Measurements from ENCODE around the gene SEMA6C.

The SEMA6C gene

DNA sequence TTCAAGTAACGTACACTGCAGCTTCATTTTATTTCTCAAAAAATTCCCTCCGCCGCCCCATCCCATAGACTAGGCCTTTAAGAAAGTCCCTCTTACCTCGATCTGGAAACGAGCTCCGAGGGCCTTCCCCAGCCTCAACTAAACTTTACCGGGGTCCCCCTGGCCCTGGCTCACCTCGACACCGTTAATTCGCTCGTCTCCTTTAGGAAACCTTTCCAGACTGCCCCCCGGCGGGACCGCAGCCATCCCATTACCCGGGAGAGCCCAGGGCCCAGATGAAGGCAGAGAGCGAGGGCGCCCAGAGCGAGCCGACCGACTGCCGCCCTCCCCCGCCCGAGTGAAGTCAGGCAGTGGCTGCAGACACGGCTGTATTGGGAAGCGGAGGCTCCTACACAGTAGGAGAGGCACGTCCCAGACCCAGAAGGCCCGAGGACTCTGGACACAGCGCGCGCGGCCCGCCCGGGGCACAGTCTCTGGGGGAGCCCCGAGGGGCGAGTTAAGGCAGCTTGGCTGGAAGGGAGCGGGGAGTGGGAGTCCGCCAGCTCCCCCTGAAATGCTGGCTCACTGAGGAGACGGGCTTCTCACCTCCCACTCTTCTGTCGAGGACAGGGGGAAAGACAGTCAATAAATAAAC is 14.6 kb downstream of the SEMA6C start:
- H3K9me3 ChIP-seq (ENCODE audit: insufficient read depth, low read depth, low read length): no peaks in the 10 kb centered on the region
- TF ChIP-seq, protein P1, sequence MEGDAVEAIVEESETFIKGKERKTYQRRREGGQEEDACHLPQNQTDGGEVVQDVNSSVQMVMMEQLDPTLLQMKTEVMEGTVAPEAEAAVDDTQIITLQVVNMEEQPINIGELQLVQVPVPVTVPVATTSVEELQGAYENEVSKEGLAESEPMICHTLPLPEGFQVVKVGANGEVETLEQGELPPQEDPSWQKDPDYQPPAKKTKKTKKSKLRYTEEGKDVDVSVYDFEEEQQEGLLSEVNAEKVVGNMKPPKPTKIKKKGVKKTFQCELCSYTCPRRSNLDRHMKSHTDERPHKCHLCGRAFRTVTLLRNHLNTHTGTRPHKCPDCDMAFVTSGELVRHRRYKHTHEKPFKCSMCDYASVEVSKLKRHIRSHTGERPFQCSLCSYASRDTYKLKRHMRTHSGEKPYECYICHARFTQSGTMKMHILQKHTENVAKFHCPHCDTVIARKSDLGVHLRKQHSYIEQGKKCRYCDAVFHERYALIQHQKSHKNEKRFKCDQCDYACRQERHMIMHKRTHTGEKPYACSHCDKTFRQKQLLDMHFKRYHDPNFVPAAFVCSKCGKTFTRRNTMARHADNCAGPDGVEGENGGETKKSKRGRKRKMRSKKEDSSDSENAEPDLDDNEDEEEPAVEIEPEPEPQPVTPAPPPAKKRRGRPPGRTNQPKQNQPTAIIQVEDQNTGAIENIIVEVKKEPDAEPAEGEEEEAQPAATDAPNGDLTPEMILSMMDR (conservative IDR thresholded peaks at IDR 0.05; ENCODE audit: low read length): no peak
- TF ChIP-seq EZH2phosphoT487 (IDR thresholded peaks at IDR 0.05; ENCODE audit: borderline replicate concordance): no peak
- H3K4me1 ChIP-seq (ENCODE audit: insufficient read depth, low read length, poor library complexity, severe bottlenecking): no peaks in the 10 kb centered on the region
- no peaks in the 10 kb centered on the region for H3K27me3 ChIP-seq (ENCODE audit: insufficient read depth, low read length, poor library complexity, severe bottlenecking)
- no peaks in the 10 kb centered on the region for H4K20me1 ChIP-seq (ENCODE audit: insufficient read depth, low read length, poor library complexity, severe bottlenecking)
- H3F3A ChIP-seq (ENCODE audit: low read depth): no peaks in the 10 kb centered on the region
- H3K4me3 ChIP-seq (ENCODE audit: low read length, poor library complexity, severe bottlenecking): no peak overlapping the region
- no peaks in the 10 kb centered on the region for H3K9me2 ChIP-seq (replicated peaks; ENCODE audit: low read depth, low read length)
- no peak overlapping the region for H3K9ac ChIP-seq (ENCODE audit: low read depth, low read length, poor library complexity, severe bottlenecking)
- no peak overlapping the region for H3K4me2 ChIP-seq (ENCODE audit: low read depth, low read length, poor library complexity, severe bottlenecking)
- no peak overlapping the region for H2AFZ ChIP-seq (ENCODE audit: low read length)
- H3K79me2 ChIP-seq (ENCODE audit: insufficient read depth, low read length): no peaks in the 10 kb centered on the region
- H3K36me3 ChIP-seq (ENCODE audit: insufficient read depth, low read length): no peaks in the 10 kb centered on the region

DNA sequence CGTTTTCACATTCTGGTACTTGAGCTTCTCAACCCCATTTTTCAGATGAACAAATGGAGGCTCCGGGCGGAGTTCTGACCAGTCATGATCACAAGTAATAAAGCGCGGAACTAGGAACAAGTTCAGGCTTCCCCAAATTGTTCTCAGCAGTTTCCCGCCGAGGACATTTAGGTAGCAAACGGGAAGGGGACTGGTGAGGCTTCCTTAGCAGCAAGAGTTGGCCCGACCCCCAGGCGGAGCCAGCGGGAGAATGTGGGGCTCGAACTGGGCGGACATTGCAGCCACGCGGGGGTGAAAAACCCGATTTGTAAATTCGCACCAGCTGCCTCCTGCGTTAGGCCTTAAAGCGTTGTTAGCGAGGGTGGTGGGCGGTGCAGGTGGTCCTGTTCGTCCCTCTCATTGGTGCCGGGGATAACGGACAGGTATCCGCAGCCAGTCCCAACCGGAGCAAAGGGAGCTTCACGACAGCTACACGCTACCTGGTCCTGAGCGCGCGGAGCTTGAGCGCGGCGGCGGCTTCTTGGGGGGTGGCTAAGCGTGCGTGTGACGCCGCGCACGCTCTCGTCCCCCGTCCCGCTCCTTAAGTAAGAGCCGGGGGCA is 15.3 kb downstream of the SEMA6C start:
- H3K4me3 ChIP-seq (ENCODE audit: low read length, poor library complexity, severe bottlenecking): no peak overlapping the region
- H3K9me3 ChIP-seq (ENCODE audit: insufficient read depth, low read depth, low read length): no peaks in the 10 kb centered on the region
- TF ChIP-seq, protein P1 (conservative IDR thresholded peaks at IDR 0.05; ENCODE audit: low read length): no peak
- TF ChIP-seq EZH2phosphoT487 (IDR thresholded peaks at IDR 0.05; ENCODE audit: borderline replicate concordance): no peak
- no peak overlapping the region for H3K4me2 ChIP-seq (ENCODE audit: low read depth, low read length, poor library complexity, severe bottlenecking)
- H3K36me3 ChIP-seq (ENCODE audit: insufficient read depth, low read length): no peaks in the 10 kb centered on the region
- no peaks in the 10 kb centered on the region for H3F3A ChIP-seq (ENCODE audit: low read depth)
- no peaks in the 10 kb centered on the region for H3K27me3 ChIP-seq (ENCODE audit: insufficient read depth, low read length, poor library complexity, severe bottlenecking)
- H3K9me2 ChIP-seq (replicated peaks; ENCODE audit: low read depth, low read length): no peaks in the 10 kb centered on the region
- H3K9ac ChIP-seq (ENCODE audit: low read depth, low read length, poor library complexity, severe bottlenecking): no peak overlapping the region
- H3K4me1 ChIP-seq (ENCODE audit: insufficient read depth, low read length, poor library complexity, severe bottlenecking): no peaks in the 10 kb centered on the region
- no peak overlapping the region for H2AFZ ChIP-seq (ENCODE audit: low read length)
- H4K20me1 ChIP-seq (ENCODE audit: insufficient read depth, low read length, poor library complexity, severe bottlenecking): no peaks in the 10 kb centered on the region
- no peaks in the 10 kb centered on the region for H3K79me2 ChIP-seq (ENCODE audit: insufficient read depth, low read length)

DNA sequence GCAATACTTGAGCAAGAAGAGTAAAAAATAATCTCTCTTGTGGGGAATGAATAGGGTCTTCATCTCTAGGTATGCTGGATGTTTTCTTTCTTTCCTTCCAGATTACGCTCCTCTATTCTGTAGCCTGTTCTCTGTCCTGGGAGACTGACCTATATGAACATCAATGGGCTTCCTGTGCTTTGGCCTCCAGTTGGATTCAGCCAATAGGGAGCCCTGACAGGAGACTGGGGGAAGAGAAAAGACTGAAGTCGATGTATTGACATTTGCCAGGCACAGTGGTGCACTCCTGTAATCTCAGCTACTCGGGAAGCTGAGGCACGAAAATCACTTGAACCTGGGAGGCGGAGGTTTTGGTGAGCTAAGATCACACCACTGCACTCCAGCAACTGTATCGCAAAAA is 17.6 kb downstream of the SEMA6C start:
- H4K20me1 ChIP-seq (ENCODE audit: insufficient read depth, low read length, poor library complexity, severe bottlenecking): no peaks in the 10 kb centered on the region
- H3K36me3 ChIP-seq (ENCODE audit: insufficient read depth, low read length): no peaks in the 10 kb centered on the region
- H3F3A ChIP-seq (ENCODE audit: low read depth): no peaks in the 10 kb centered on the region
- no peak overlapping the region for H3K9ac ChIP-seq (ENCODE audit: low read depth, low read length, poor library complexity, severe bottlenecking)
- H3K4me2 ChIP-seq (ENCODE audit: low read depth, low read length, poor library complexity, severe bottlenecking): no peak overlapping the region
- no peaks in the 10 kb centered on the region for H3K27me3 ChIP-seq (ENCODE audit: insufficient read depth, low read length, poor library complexity, severe bottlenecking)
- H2AFZ ChIP-seq (ENCODE audit: low read length): no peak overlapping the region
- H3K4me3 ChIP-seq (ENCODE audit: low read length, poor library complexity, severe bottlenecking): no peak overlapping the region
- no peaks in the 10 kb centered on the region for H3K4me1 ChIP-seq (ENCODE audit: insufficient read depth, low read length, poor library complexity, severe bottlenecking)
- H3K79me2 ChIP-seq (ENCODE audit: insufficient read depth, low read length): no peaks in the 10 kb centered on the region
- H3K9me2 ChIP-seq (replicated peaks; ENCODE audit: low read depth, low read length): no peaks in the 10 kb centered on the region
- no peaks in the 10 kb centered on the region for H3K9me3 ChIP-seq (ENCODE audit: insufficient read depth, low read depth, low read length)
- TF ChIP-seq EZH2phosphoT487 (IDR thresholded peaks at IDR 0.05; ENCODE audit: borderline replicate concordance): no peak
- TF ChIP-seq, protein P1 (conservative IDR thresholded peaks at IDR 0.05; ENCODE audit: low read length): no peak

Data from Loucy (cell line).